GM12878 (cell line): ENCODE measurements around the gene TSPAN5. TPM values are rescaled to one million over a fixed set of nuclear protein-coding genes. Genes with fewer than 3 reads are reported as not detected.

Experiments
- ATAC-seq: fragments of 200-7000 bp; cut with Tn5 transposase; 3 replicates; pipeline ENCODE4 v1.9.1; 2020; ENCODE audit warnings: mild to moderate bottlenecking, moderate library complexity
- BruUV-seq: library from RNA; stranded (reverse); fragments of 400-500 nt; replicated peaks from 2 replicates; lab custom pipeline; 2021; lab: Mats Ljungman, UMichigan
- CTCF ChIA-PET: fragments of 300-600 bp; sonication (Branson Sonifier 250); formaldehyde crosslinking; extraction: SDS; loops from one replicate; lab custom pipeline; 2021; ENCODE audit warnings: inconsistent platforms; lab: Yijun Ruan, JAX
- POLR2A ChIA-PET: fragments of 350-600 bp; formaldehyde crosslinking; extraction: SDS; loops from one replicate; lab custom pipeline; 2021; ENCODE audit warnings: inconsistent platforms; lab: Charles Lee
- RAD21 ChIA-PET: fragments of 300-600 bp; sonication (Branson Sonifier 250); formaldehyde crosslinking; loops from one replicate; lab custom pipeline; 2023; ENCODE audit warnings: antibody characterized with exemption; ENCODE audit not compliant: unreplicated experiment; lab: Charles Lee
- SMC1A ChIA-PET: fragments of 300-600 bp; sonication (Branson Sonifier 250); formaldehyde crosslinking; loops from one replicate; lab custom pipeline; 2023; ENCODE audit not compliant: unreplicated experiment, uncharacterized antibody; lab: Charles Lee
- DNase-seq: peaks from one replicate; pipeline ENCODE4 v3.0.0-alpha.2; 2011; ENCODE audit warnings: low read depth, low spot score
- FAIRE-seq: peaks from 3 replicates; lab custom pipeline; 2011; peaks lifted over from hg19 to GRCh38; lab: Jason Lieb, UNC
- H2AFZ ChIP-seq: 2 replicates; pipeline ENCODE4 v1.6.0; 2011; ENCODE audit warnings: low read depth, low read length, control low read depth; ENCODE audit not compliant: control insufficient read depth
- H3K27ac ChIP-seq: 2 replicates; pipeline ENCODE4 v1.5.1; 2011; ENCODE audit warnings: control low read depth; ENCODE audit not compliant: control insufficient read depth, insufficient read depth
- H3K27me3 ChIP-seq, 2 experiments: replicated peaks in 1 of 2; 2 replicates each; pipeline versions ENCODE4 v1.6.0 to v1.6.1; 2011; ENCODE audit warnings: low read length in 1 of 2; ENCODE audit not compliant: control insufficient read depth in 2 of 2, insufficient read depth in 2 of 2
- H3K36me3 ChIP-seq, 2 experiments: 2 replicates each; pipeline ENCODE4 v1.5.1; 2011; ENCODE audit warnings: low read length in 1 of 2; ENCODE audit not compliant: control insufficient read depth in 2 of 2, insufficient read depth in 2 of 2
- H3K4me1 ChIP-seq: 2 replicates; pipeline ENCODE4 v1.6.1; 2011; ENCODE audit warnings: mild to moderate bottlenecking, low read length, moderate library complexity, mixed read lengths; ENCODE audit not compliant: control insufficient read depth, insufficient read depth
- H3K4me2 ChIP-seq: 2 replicates; pipeline ENCODE4 v1.6.0; 2011; ENCODE audit warnings: control low read depth; ENCODE audit not compliant: control insufficient read depth, insufficient read depth
- H3K4me3 ChIP-seq: fragments of 200-600 bp; sonication (generic); 2 replicates; pipeline ENCODE4 v1.5.1; 2016
- H3K79me2 ChIP-seq: 2 replicates; pipeline ENCODE4 v1.6.0; 2011; ENCODE audit warnings: low read length; ENCODE audit not compliant: control insufficient read depth, insufficient read depth
- H3K9ac ChIP-seq: 2 replicates; pipeline ENCODE4 v1.8.0; 2011; ENCODE audit warnings: low read length, control low read depth, mixed read lengths; ENCODE audit not compliant: control insufficient read depth, insufficient read depth
- H3K9me3 ChIP-seq: replicated peaks from 3 replicates; pipeline ENCODE4 v1.5.1; 2011; ENCODE audit warnings: mild to moderate bottlenecking, low read length; ENCODE audit not compliant: control insufficient read depth, insufficient read depth
- H4K20me1 ChIP-seq: 2 replicates; pipeline ENCODE4 v1.6.0; 2011; ENCODE audit not compliant: control insufficient read depth, insufficient read depth
- BACH1 ChIP-seq: fragments of 450-650 bp; IDR thresholded peaks from 2 replicates; pipeline ENCODE4 v1.6.1; 2017; ENCODE audit warnings: mild to moderate bottlenecking, borderline replicate concordance
- WGBS: methylation state at CpG from one replicate; pipeline ENCODE4 v1.1.6; 2016; ENCODE audit warnings: low lambda C conversion rate; ENCODE audit not compliant: insufficient replicate concordance, insufficient coverage; ENCODE audit errors: missing lambda C conversion rate; 5-methylcytosine and 5-hydroxymethylcytosine counted together
- in situ Hi-C: fragments of 300-500 bp; cut with MboI; formaldehyde crosslinking; loops from 9 replicates; pipeline ENCODE4 v1.14.3; 2018; ENCODE audit warnings: mixed read lengths
- intact Hi-C: fragments of 100-400 bp; cut with micrococcal nuclease; formaldehyde crosslinking; loops from one replicate; pipeline ENCODE4 v1.14.2; 2022; ENCODE audit not compliant: unreplicated experiment
- polyA plus RNA-seq, 11 experiments: library from polyadenylated mRNA; depleted of rRNA in 4 of 11; unstranded in 6 of 11; stranded (reverse) in 5 of 11; fragments of >200 nt; fragmentation: Nextera tagmentation in 4 of 11; fragmentation: Illumina TruSeq in 1 of 11; extraction: Ambion mirVana in 4 of 11; extraction: Trizol in 1 of 11; gene quantifications; 1 replicate in 1 of 11; 2 replicates in 10 of 11; pipeline versions ENCODE4 v1.2.1 to v1.2.3, GENCODE V29; 2011 to 2016; ENCODE audit warnings: inconsistent platforms in 2 of 11, missing spikeins in 2 of 11, low read depth in 1 of 11
- total RNA-seq, 4 experiments: library from RNA; depleted of rRNA in 3 of 4; stranded (reverse); fragments of >200 nt in 3 of 4; fragmentation: Illumina TruSeq in 1 of 4; extraction: Trizol in 1 of 4; gene quantifications; 2 replicates each; pipeline versions ENCODE4 v1.2.1 to v1.2.3, GENCODE V29; 2013 to 2021
- TF ChIP-seq, protein P1 (sequence below): fragments of 450-650 bp; IDR thresholded peaks from 2 replicates; pipeline ENCODE4 v1.6.1; 2017; ENCODE audit warnings: mild to moderate bottlenecking, moderate library complexity

The TSPAN5 gene
- total and polyA plus RNA-seq, 10 of the 15 experiments (the other 5 are each of a cell fraction or from before 2014, with no cell fraction given), result 0.09 to 8.2 (median 0.27) TPM

DNA sequence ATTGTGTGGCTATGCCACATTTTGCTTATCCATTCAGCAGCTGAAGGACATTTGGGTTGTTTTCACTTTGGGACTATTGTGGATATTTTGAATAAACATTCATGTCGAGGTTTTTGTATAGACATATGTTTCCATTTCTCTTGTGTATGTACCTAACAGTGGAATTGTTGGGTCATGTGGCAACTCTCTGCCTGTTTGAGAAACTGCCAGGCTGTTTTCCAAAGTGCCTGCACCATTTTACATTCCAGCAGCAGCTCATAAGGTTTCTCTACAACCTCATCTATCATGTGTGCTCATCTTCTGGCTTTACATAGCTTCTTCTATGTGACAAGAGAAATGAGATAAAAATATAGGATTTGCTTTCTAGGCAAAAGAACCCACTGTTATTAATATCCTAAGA lies 29.5 kb upstream of the TSPAN5 start:
- no peak overlapping the region for H3K4me2 ChIP-seq
- 0% methylated on average over 1 of the region's 1 CpG for WGBS

More for the DNA sequence above, 29.5 kb upstream of the TSPAN5 start:
- Histone ChIP-seq H3K27ac (no peak overlapping the region), H2AFZ (no peak overlapping the region), H3K9ac (no peak overlapping the region), H3K4me1 (no peaks in the 10 kb centered on the region), H3K79me2 (no peaks in the 10 kb centered on the region), H3K4me3 (no peak overlapping the region), H3K9me3 (no peaks in the 10 kb centered on the region; the same call in 2 of the 3 replicates), H4K20me1 (no peaks in the 10 kb centered on the region), H3K36me3 (no peaks in the 10 kb centered on the region), H3K27me3 (peaks cover 0 to 2% of the 10 kb centered on the region in 2 experiments; a peak in 1 of 4 replicates)
- no peak for ATAC-seq
- no peak for DNase-seq
- in situ Hi-C loops (no loop called here), intact Hi-C loops (no loop called here)
- CTCF ChIA-PET, result interaction anchor here (1.0 to 1.1 kb wide), 2 partner anchors 12 to 44 kb away, joined by 3 read pairs; no protein-coding TSS in a partner anchor
- BruUV-seq, result no TSS peak
- SMC1A ChIA-PET, result interaction anchor here (0.9 to 1.1 kb wide), 2 partner anchors 25 to 220 kb away, joined by 3 to 4 read pairs; no protein-coding TSS in a partner anchor
- FAIRE-seq, result no peak
- TF ChIP-seq BACH1, result no peak
- TF ChIP-seq, protein P1, sequence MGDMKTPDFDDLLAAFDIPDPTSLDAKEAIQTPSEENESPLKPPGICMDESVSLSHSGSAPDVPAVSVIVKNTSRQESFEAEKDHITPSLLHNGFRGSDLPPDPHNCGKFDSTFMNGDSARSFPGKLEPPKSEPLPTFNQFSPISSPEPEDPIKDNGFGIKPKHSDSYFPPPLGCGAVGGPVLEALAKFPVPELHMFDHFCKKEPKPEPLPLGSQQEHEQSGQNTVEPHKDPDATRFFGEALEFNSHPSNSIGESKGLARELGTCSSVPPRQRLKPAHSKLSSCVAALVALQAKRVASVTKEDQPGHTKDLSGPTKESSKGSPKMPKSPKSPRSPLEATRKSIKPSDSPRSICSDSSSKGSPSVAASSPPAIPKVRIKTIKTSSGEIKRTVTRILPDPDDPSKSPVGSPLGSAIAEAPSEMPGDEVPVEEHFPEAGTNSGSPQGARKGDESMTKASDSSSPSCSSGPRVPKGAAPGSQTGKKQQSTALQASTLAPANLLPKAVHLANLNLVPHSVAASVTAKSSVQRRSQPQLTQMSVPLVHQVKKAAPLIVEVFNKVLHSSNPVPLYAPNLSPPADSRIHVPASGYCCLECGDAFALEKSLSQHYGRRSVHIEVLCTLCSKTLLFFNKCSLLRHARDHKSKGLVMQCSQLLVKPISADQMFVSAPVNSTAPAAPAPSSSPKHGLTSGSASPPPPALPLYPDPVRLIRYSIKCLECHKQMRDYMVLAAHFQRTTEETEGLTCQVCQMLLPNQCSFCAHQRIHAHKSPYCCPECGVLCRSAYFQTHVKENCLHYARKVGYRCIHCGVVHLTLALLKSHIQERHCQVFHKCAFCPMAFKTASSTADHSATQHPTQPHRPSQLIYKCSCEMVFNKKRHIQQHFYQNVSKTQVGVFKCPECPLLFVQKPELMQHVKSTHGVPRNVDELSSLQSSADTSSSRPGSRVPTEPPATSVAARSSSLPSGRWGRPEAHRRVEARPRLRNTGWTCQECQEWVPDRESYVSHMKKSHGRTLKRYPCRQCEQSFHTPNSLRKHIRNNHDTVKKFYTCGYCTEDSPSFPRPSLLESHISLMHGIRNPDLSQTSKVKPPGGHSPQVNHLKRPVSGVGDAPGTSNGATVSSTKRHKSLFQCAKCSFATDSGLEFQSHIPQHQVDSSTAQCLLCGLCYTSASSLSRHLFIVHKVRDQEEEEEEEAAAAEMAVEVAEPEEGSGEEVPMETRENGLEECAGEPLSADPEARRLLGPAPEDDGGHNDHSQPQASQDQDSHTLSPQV, result no peak
- POLR2A ChIA-PET, result interaction anchor here (0.5 kb wide), 1 partner anchor 387 kb away, joined by 3 read pairs; no protein-coding TSS in a partner anchor
- RAD21 ChIA-PET, result interaction anchor here (0.9 to 1.6 kb wide), 3 partner anchors 176 to 368 kb away, joined by 3 to 4 read pairs (median 4); no protein-coding TSS in a partner anchor
